ENCODE data around the gene BRD1. TPM values are rescaled to one million over a fixed set of nuclear protein-coding genes. Genes with fewer than 3 reads are reported as not detected.

Gene BRD1
- total and polyA plus RNA-seq, 12 donors, result 8.2 to 23.2 (median 16.9) TPM

DNA sequence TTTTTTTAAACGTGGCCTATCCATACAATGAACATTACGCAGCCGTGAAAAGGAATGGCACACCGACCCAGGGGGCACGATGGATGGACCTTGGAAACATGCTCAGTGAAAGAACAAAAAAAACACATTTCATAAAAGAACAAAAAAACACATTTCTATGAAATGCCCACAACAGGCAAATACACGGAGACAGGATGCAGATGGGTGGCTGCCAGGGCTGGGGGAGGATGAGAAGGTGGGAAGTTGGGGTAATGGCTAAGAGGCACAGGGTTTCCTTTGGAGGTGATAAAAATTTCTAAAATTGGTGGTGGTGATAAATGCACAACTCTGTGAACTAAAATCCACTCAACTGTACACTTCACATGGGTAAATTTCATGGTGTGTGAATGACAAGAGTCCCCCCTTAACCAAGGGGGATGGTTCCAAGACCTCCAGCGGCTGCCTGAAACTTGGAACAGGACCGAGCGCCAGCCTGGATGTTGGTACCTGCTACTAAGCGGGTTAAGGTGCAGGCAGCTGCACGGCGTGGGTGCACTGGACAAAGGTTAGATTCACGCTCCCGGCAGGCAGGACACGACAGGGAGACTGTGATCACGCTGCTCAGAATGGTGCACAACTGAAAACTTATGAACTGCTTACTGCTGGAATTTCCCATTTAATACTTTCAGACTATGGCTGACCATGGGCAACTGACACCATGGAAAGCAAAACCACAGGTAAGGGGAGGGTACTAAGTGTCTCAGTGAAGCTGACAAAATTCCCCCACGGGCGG, 16.5 kb downstream of the BRD1 start:
- ATAC-seq, result peak in 2 of 8 donors; percentile 26
- H3K27ac ChIP-seq, result no peak overlapping the region
- H3K9me3 ChIP-seq, result no peaks in the 10 kb centered on the region
- no peak overlapping the region for H3K4me3 ChIP-seq
- no peak for DNase-seq
- H3K36me3 ChIP-seq, result peaks cover 0 to 44% (median 0%) of the 10 kb centered on the region in 9 donors
- 84 to 85% methylated on average over 18 of the region's 18 CpGs for whole genome bisulfite sequencing, 2 donors
- peaks cover 5 to 80% (median 48%) of the 10 kb centered on the region in 9 donors for H3K4me1 ChIP-seq
- TF ChIP-seq, protein P1, sequence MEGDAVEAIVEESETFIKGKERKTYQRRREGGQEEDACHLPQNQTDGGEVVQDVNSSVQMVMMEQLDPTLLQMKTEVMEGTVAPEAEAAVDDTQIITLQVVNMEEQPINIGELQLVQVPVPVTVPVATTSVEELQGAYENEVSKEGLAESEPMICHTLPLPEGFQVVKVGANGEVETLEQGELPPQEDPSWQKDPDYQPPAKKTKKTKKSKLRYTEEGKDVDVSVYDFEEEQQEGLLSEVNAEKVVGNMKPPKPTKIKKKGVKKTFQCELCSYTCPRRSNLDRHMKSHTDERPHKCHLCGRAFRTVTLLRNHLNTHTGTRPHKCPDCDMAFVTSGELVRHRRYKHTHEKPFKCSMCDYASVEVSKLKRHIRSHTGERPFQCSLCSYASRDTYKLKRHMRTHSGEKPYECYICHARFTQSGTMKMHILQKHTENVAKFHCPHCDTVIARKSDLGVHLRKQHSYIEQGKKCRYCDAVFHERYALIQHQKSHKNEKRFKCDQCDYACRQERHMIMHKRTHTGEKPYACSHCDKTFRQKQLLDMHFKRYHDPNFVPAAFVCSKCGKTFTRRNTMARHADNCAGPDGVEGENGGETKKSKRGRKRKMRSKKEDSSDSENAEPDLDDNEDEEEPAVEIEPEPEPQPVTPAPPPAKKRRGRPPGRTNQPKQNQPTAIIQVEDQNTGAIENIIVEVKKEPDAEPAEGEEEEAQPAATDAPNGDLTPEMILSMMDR (IDR thresholded peaks at IDR 0.05), result no peak
- intact Hi-C loops (cut with DNase I), result no loop called here
- no peaks in the 10 kb centered on the region for H3K27me3 ChIP-seq

DNA sequence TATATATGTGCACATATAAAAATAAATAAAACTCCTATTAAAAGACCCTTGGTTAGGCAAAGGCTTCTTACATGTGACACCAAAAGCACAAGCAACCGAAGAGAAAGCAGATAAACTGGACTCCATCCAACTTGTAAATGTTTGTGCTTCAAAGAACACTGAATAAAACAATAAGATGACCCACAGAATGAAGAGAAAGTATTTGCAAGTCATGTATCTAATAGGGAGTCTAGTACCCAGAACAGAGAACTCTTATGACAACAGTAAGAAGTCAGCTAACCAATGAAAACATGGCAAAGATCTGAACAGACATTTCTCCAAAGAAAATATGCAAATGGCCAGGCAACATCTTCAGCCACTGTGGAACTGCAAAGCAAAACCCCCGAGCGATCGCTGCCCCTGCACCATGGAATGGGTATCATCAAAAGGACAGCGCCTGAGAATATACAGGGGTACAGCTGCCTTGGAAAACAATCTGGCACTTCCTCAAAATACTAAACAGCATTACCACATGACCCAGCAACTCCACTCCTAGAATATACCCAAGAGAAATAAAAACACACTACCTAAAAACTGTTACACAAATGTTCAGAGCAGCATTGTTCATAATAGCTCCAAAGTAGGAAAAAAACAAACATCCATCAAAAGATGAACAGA, 17.2 kb downstream of the BRD1 start:
- DNase-seq (no peak), ATAC-seq (no peak)
- H3K27ac ChIP-seq, result no peak overlapping the region
- TF ChIP-seq, protein P1 (IDR thresholded peaks at IDR 0.05), result no peak
- WGBS, 2 donors, result 59 to 71% methylated on average over 5 of the region's 5 CpGs
- intact Hi-C loops (cut with DNase I), result no loop called here
- no peaks in the 10 kb centered on the region for H3K9me3 ChIP-seq
- no peak overlapping the region for H3K4me3 ChIP-seq
- peaks cover 0 to 82% (median 44%) of the 10 kb centered on the region in 9 donors for H3K4me1 ChIP-seq
- H3K27me3 ChIP-seq, result no peaks in the 10 kb centered on the region
- H3K36me3 ChIP-seq, result peaks cover 0 to 37% (median 0%) of the 10 kb centered on the region in 9 donors

DNA sequence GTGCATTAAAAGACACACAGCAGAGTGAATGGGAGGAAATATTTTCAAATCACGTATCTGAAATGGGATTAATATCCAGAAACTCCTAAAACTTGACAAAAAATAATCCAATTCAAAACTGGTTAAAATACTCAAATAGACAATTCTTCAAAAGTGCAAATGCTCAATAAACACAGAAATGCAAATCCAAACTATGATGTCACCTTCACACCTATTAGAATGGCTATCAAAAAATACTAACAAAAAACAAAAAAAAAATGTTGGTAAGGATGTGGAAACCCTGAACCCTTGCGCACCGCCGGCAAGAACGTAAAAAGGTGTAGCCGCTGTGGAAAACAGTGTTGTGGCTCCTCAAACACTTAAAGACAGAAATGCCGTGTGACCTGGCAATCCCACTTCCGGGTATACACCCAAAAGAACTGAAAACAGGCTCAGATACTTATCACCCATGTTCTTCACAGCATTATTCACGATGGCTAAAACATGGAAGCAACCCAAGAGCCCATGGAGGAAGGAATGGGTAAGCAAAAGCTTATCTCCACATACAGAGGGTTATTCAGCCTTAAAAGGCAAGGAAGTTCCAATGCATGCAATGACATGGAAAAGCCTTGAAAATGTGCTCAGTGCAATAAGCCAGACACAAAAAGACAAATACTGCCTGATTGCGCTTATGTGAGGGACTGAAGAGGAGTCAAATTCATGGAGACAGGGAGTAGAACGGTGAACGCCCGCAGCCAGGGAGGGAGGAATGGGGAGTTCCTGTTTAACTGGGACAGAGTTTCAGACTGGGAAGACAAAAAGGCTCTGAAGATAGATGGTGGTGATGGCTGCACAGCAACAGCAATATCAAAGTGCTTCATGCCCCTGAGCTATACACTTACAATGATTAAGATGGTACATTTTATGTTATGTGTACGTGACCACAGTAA, 19.6 kb downstream of the BRD1 start:
- peaks cover 0 to 39% (median 5%) of the 10 kb centered on the region in 9 donors for H3K36me3 ChIP-seq
- WGBS, 2 donors, result 84 to 88% methylated on average over 14 of the region's 14 CpGs
- intact Hi-C loops (cut with DNase I), result no loop called here
- no peak overlapping the region for H3K4me3 ChIP-seq
- no peak overlapping the region for H3K27ac ChIP-seq
- no peak for ATAC-seq
- H3K9me3 ChIP-seq, result no peaks in the 10 kb centered on the region
- TF ChIP-seq, protein P1 (IDR thresholded peaks at IDR 0.05), result no peak
- H3K27me3 ChIP-seq, result no peaks in the 10 kb centered on the region
- H3K4me1 ChIP-seq, result peaks cover 0 to 68% (median 39%) of the 10 kb centered on the region in 9 donors
- DNase-seq, result no peak

DNA sequence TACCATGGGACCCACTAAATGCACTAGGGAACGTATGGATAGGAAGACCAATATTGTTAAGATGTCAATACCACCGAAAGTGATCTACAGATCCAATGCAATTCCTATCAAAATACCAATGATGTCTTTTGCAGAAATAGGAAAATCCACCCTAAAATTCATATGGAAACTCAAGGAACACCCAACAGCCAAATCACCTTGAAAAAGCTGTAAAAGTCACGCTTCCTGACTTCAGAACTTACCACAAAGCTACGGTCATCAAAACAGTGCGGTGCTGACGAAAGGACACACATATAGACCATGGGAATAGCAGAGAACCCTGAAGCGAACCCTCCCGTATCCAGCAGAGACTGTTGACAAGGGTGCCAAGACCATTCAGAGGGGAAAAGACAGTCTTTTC, 20.5 kb downstream of the BRD1 start:
- H3K4me1 ChIP-seq, result peaks cover 0 to 62% (median 39%) of the 10 kb centered on the region in 9 donors
- intact Hi-C loops (cut with DNase I), result no loop called here
- TF ChIP-seq, protein P1 (IDR thresholded peaks at IDR 0.05), result no peak

More for the DNA sequence above, 20.5 kb downstream of the BRD1 start:
- no peak overlapping the region for H3K27ac ChIP-seq
- H3K4me3 ChIP-seq, result no peak overlapping the region
- H3K9me3 ChIP-seq, result no peaks in the 10 kb centered on the region
- H3K27me3 ChIP-seq, result no peaks in the 10 kb centered on the region
- ATAC-seq (no peak), DNase-seq (no peak)
- WGBS, 2 donors, result 96 to 98% methylated on average over 8 of the region's 8 CpGs
- peaks cover 0 to 37% (median 5%) of the 10 kb centered on the region in 9 donors for H3K36me3 ChIP-seq
